PFSK-1 (cell line): ENCODE results near the gene PLCXD1.

ENCODE experiments used
- FOXP2 ChIP-seq: optimal IDR thresholded peaks from 2 replicates; pipeline ENCODE3; 2011; ENCODE audit warnings: borderline replicate concordance, control low read depth, inconsistent platforms; ENCODE audit not compliant: insufficient read depth; ENCODE audit errors: extremely low read length, extremely low read depth
- POLR2AphosphoS5 ChIP-seq: IDR thresholded peaks from 2 replicates; pipeline ENCODE4 v1.6.1; 2012; ENCODE audit warnings: low read depth, mild to moderate bottlenecking, control low read depth, low read length, moderate library complexity
- SIN3A ChIP-seq: IDR thresholded peaks from 2 replicates; pipeline ENCODE4 v1.6.1; 2012; ENCODE audit warnings: mild to moderate bottlenecking, low read length, moderate library complexity, borderline replicate concordance; ENCODE audit not compliant: insufficient read depth
- TAF1 ChIP-seq: IDR thresholded peaks from 2 replicates; pipeline ENCODE4 v1.6.1; 2012; ENCODE audit warnings: low read length, control low read depth, borderline replicate concordance; ENCODE audit not compliant: insufficient read depth
- TF ChIP-seq, protein P1 (sequence below), 2 experiments: IDR thresholded peaks; 2 replicates each; pipeline versions ENCODE4 v1.6.1 to v1.8.0; 2011 to 2012; ENCODE audit warnings: low read depth in 2 of 2, low read length in 2 of 2, control low read depth in 1 of 2, inconsistent platforms in 1 of 2, mild to moderate bottlenecking in 1 of 2, moderate library complexity in 1 of 2; ENCODE audit not compliant: insufficient read depth in 1 of 2

The PLCXD1 gene

DNA sequence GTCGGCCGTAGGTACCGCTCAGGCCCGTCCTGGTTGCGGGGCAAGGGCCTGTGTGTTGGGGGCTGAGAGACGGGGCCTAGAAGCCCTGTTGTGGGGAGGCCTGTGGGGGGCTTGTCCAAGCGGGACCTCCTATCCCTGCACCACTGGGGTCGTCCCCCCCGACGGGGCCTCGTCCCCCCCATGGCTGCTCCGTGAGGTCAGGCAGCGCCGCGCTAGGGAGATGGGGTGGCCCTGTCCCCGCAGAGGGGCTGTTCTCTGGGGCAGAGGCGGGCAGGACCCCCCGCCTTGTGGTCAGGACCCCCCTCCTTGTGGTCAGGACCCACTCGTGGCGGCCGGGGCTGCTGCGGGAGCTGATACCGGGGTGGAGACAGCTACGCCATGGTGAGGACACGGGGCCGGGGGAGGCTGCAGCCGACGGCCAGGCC lies 49.6 kb downstream of the PLCXD1 start:
- TF ChIP-seq POLR2AphosphoS5: no peak
- no peak for TF ChIP-seq SIN3A
- TF ChIP-seq, protein P1, sequence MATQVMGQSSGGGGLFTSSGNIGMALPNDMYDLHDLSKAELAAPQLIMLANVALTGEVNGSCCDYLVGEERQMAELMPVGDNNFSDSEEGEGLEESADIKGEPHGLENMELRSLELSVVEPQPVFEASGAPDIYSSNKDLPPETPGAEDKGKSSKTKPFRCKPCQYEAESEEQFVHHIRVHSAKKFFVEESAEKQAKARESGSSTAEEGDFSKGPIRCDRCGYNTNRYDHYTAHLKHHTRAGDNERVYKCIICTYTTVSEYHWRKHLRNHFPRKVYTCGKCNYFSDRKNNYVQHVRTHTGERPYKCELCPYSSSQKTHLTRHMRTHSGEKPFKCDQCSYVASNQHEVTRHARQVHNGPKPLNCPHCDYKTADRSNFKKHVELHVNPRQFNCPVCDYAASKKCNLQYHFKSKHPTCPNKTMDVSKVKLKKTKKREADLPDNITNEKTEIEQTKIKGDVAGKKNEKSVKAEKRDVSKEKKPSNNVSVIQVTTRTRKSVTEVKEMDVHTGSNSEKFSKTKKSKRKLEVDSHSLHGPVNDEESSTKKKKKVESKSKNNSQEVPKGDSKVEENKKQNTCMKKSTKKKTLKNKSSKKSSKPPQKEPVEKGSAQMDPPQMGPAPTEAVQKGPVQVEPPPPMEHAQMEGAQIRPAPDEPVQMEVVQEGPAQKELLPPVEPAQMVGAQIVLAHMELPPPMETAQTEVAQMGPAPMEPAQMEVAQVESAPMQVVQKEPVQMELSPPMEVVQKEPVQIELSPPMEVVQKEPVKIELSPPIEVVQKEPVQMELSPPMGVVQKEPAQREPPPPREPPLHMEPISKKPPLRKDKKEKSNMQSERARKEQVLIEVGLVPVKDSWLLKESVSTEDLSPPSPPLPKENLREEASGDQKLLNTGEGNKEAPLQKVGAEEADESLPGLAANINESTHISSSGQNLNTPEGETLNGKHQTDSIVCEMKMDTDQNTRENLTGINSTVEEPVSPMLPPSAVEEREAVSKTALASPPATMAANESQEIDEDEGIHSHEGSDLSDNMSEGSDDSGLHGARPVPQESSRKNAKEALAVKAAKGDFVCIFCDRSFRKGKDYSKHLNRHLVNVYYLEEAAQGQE (IDR thresholded peaks at IDR 0.05; ENCODE audit: insufficient read depth in 1 of 2, low read depth in 2 of 2, low read length in 2 of 2): no peak
- TF ChIP-seq TAF1: no peak
- no peak for TF ChIP-seq FOXP2

DNA sequence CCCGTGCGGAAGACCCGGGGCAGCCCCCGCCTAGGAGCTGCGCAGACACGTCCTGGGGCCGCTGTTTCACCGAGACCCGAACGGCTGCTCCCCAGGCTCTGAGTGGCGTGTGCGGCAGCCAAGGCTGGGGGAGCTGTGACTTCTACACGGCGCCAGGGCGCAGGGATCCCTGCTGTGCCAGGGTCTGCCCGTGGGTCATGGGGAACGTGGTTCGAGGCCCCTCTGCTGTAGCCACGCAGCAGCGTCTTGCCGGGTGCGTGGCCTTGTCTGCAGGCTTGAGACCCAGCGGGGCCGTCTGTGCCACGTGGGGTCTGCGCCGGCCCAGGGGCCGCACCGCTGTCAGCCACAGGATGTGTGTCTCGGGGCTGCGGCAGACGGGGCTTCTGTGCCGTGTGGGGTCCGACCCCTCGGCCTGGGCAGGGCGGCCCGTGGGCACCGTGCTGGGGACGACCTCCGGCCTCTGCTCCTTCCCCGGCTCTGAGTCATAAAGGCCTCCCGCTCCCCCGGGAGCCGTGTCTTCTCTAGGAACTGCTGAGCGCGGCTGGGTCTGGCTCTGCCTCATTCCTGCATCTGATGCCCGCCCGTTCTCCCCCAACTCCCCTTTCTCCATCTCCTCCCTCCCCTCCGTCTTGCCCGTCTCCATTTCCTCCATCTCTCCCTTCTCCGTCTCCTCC lies 50.1 kb downstream of the PLCXD1 start:
- TF ChIP-seq FOXP2: no peak
- no peak for TF ChIP-seq TAF1

DNA sequence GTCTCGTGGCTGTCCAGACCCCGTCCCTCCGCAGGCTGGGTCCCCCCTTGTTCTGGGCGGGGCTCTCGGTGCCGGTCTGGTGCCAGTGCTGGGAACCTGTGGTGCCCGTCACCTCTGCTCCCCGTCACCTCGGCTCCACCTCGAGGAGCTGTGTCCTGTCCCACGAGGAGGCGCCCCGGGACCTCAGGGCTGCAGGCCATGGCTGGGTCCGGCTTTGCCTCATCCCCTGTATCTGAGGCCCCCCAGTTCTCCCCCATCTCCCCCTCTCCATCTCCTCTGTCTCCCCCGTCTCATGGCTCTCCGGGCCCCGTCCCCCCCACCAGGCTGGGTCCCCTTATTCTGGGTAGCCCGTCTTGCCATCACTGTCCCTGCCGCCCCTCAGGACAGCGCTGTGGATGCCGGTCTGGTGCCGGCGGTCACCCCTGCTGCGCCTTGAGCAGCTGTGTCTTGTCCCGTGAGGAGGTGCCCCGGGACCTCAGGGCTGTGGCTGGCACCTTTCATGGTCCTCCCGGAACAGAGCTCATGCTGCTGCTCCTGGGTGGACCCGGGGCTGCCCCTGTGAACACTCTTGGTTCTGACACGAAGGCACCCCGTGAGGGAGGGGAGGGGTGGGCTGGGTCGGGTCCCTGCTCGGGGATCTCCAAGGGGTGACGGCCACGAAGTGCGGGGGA lies 50.8 kb downstream of the PLCXD1 start:
- no peak for TF ChIP-seq POLR2AphosphoS5

DNA sequence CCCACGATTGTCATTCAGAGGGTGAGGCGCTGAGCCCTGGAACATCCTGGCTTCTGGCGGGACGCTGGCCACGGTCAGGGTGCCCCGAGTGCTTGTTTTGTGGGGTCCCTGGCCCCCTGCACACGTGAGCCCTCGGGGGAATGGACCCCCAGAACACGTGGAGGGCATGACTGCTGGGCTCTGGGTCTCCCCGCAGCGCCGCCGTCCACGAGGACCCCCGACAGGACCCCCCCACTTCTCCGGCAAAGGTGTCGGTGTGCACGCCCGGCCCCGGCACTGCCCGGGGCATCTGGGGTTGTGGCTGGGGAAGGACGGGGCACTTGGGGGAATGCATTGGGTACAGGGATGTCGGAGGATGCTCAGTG lies 51.3 kb downstream of the PLCXD1 start:
- TF ChIP-seq TAF1 (no peak), SIN3A (no peak), POLR2AphosphoS5 (no peak), FOXP2 (no peak)
- TF ChIP-seq, protein P1 (IDR thresholded peaks at IDR 0.05; ENCODE audit: insufficient read depth in 1 of 2, low read depth in 2 of 2, low read length in 2 of 2): no peak

GRCh38 chrX:332916-333610 lies 51.9 kb downstream of the PLCXD1 start:
- TF ChIP-seq TAF1 (no peak), POLR2AphosphoS5 (no peak), FOXP2 (no peak), SIN3A (no peak)
- TF ChIP-seq, protein P1 (IDR thresholded peaks at IDR 0.05; ENCODE audit: insufficient read depth in 1 of 2, low read depth in 2 of 2, low read length in 2 of 2): no peak

DNA sequence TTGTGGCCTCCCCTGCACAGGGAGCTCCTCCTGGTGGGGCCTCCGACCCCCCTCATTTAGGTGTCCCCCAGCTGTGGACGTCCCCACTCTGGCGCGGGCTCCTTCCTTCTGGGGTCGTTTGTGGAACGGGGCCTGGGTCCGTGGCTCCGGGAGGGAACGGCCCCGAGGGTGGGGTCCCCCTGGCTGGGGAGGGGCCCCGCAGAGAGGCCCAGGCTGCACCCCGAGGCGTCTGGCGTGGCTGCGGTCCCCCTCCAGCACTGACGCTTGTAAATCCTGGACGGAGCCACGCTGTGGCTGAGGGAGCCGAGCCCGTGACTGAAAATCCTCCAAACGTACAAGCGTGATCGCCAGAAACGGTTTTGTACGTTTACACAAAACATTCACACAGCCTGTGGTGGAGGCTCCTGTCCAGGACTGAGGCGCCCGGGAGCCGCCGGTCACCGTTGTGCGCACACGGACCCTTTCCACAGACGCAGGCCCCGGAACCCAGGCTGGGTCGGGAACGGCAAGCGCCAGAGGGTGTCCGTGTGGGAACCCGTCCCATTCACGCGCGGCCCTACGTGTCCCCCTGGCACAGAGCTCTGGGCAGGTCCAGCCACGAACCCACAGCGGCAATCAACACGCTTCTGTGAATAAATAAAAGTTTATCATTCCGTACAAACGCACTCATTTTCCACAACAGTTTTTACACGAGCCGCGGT lies 52.6 kb downstream of the PLCXD1 start:
- TF ChIP-seq, protein P1 (IDR thresholded peaks at IDR 0.05; ENCODE audit: insufficient read depth in 1 of 2, low read depth in 2 of 2, low read length in 2 of 2): no peak
- TF ChIP-seq POLR2AphosphoS5: no peak
- no peak for TF ChIP-seq SIN3A
- TF ChIP-seq TAF1: no peak
